A673 (cell line): ENCODE data around the gene SPPL2B. TPM values are rescaled to one million over a fixed set of nuclear protein-coding genes. Genes with fewer than 3 reads are reported as not detected.
A peak's percentile ranks its signal among the peaks of the same experiment; 100 is the strongest.

Source experiments
- BruUV-seq: library from RNA; stranded (reverse); fragments of 400-500 nt; replicated peaks from 2 replicates; lab custom pipeline; 2021; lab: Mats Ljungman, UMichigan
- CTCF ChIA-PET: fragments of 300-600 bp; sonication (Branson Sonifier 250); formaldehyde crosslinking; loops from one replicate; lab custom pipeline; 2022; ENCODE audit warnings: antibody characterized with exemption; lab: Charles Lee
- POLR2A ChIA-PET: fragments of 300-600 bp; sonication (Branson Sonifier 250); formaldehyde crosslinking; loops from one replicate; lab custom pipeline; 2022; ENCODE audit warnings: antibody characterized with exemption; ENCODE audit not compliant: low non-redundant PET; lab: Charles Lee
- DNase-seq: peaks from one replicate; pipeline ENCODE4 v3.0.0-alpha.2; 2015; ENCODE audit warnings: low spot score
- H3K27ac ChIP-seq: fragments of 200-600 bp; sonication (generic); 2 replicates; pipeline ENCODE4 v1.5.1; 2016; ENCODE audit warnings: mixed run types, low read depth, mild to moderate bottlenecking, mixed read lengths, antibody characterized with exemption, low read length; ENCODE audit not compliant: poor library complexity, severe bottlenecking
- H3K27me3 ChIP-seq: fragments of 200-600 bp; sonication (generic); replicated peaks from 2 replicates; pipeline ENCODE4 v1.6.1; 2017; ENCODE audit warnings: mixed run types, low read depth, mild to moderate bottlenecking, mixed read lengths, antibody characterized with exemption, low read length; ENCODE audit not compliant: insufficient read depth, poor library complexity
- H3K36me3 ChIP-seq: fragments of 200-600 bp; sonication (generic); 2 replicates; pipeline ENCODE4 v1.6.1; 2016; ENCODE audit warnings: mixed run types, mild to moderate bottlenecking, mixed read lengths, antibody characterized with exemption, low read length; ENCODE audit not compliant: insufficient read depth, poor library complexity, severe bottlenecking
- H3K4me1 ChIP-seq: fragments of 200-600 bp; sonication (generic); 2 replicates; pipeline ENCODE4 v1.6.1; 2017; ENCODE audit warnings: mixed run types, mild to moderate bottlenecking, mixed read lengths, antibody characterized with exemption, low read length; ENCODE audit not compliant: insufficient read depth, poor library complexity, severe bottlenecking
- H3K4me3 ChIP-seq: fragments of 200-600 bp; sonication (generic); 2 replicates; pipeline ENCODE4 v1.5.1; 2016; ENCODE audit warnings: low read depth, mixed run types, mild to moderate bottlenecking, mixed read lengths, low read length; ENCODE audit not compliant: poor library complexity, severe bottlenecking
- H3K9me3 ChIP-seq: fragments of 200-600 bp; sonication (generic); 2 replicates; pipeline ENCODE4 v1.6.1; 2016; ENCODE audit warnings: mixed run types, low read depth, mild to moderate bottlenecking, mixed read lengths, antibody characterized with exemption, low read length; ENCODE audit not compliant: poor library complexity, severe bottlenecking
- CTCF ChIP-seq: fragments of 300-800, 200-600 bp; sonication (generic); conservative IDR thresholded peaks from 2 replicates; pipeline ENCODE4 v1.5.1; 2017; ENCODE audit warnings: low read depth, mild to moderate bottlenecking, antibody characterized with exemption, low read length, moderate library complexity, mixed read lengths
- EZH2 ChIP-seq: fragments of 200-600 bp; sonication (generic); IDR thresholded peaks from 2 replicates; pipeline ENCODE4 v1.6.1; 2017; ENCODE audit warnings: borderline replicate concordance, low read depth, mild to moderate bottlenecking, mixed read lengths, antibody characterized with exemption, low read length; ENCODE audit not compliant: poor library complexity, severe bottlenecking
- intact Hi-C: fragments of 100-400 bp; cut with micrococcal nuclease; formaldehyde crosslinking; loops from one replicate; pipeline ENCODE4 v1.10.0; 2022; ENCODE audit not compliant: unreplicated experiment
- total RNA-seq: library from RNA; stranded (reverse); gene quantifications from 2 replicates; pipeline ENCODE4 v1.2.3, GENCODE V29; 2021

SPPL2B gene
- total RNA-seq, 1 experiment from 2014 or later, result 86.8 TPM

- intact Hi-C loops, result no loop called here
- TF ChIP-seq CTCF, result no peak
- TF ChIP-seq EZH2, result no peak
- H3K4me3 ChIP-seq, result no peak overlapping the region
- no TSS peak for BruUV-seq
- no peak for DNase-seq
- H3K9me3 ChIP-seq, result no peaks in the 10 kb centered on the region
- CTCF ChIA-PET, result no interaction called here
- no peaks in the 10 kb centered on the region for H3K27me3 ChIP-seq
- no peak overlapping the region for H3K27ac ChIP-seq
- POLR2A ChIA-PET, result no interaction called here
- H3K4me1 ChIP-seq, result peaks cover 7% of the 10 kb centered on the region
- peaks cover 11% of the 10 kb centered on the region for H3K36me3 ChIP-seq
These were observed 4.1 kb upstream of the SPPL2B start for GRCh38 chr19:2324220-2324948.

GRCh38 chr19:2325281-2326046 is 3.0 kb upstream of the SPPL2B start:
- Histone ChIP-seq H3K36me3 (peaks cover 11% of the 10 kb centered on the region), H3K4me3 (no peak overlapping the region), H3K27me3 (no peaks in the 10 kb centered on the region), H3K9me3 (no peaks in the 10 kb centered on the region), H3K4me1 (peaks cover 13% of the 10 kb centered on the region), H3K27ac (no peak overlapping the region)
- no peak for DNase-seq
- POLR2A ChIA-PET, result no interaction called here
- BruUV-seq, result no TSS peak
- intact Hi-C loops, result loop anchor here (5.0 kb wide), 1 partner anchor 62 kb away; no protein-coding TSS in a partner anchor
- CTCF ChIA-PET, result no interaction called here
- TF ChIP-seq CTCF (no peak), EZH2 (no peak)

- POLR2A ChIA-PET, result no interaction called here
- Histone ChIP-seq H3K27ac (peak overlapping the region; percentile 85), H3K4me3 (peak overlapping the region; percentile 99), H3K36me3 (peaks cover 11% of the 10 kb centered on the region), H3K4me1 (peaks cover 21% of the 10 kb centered on the region), H3K9me3 (no peaks in the 10 kb centered on the region), H3K27me3 (no peaks in the 10 kb centered on the region)
- DNase-seq, result no peak
- CTCF ChIA-PET, result interaction anchor here (0.5 kb wide), 1 partner anchor 136 kb away, joined by 3 read pairs; no protein-coding TSS in a partner anchor
- BruUV-seq, result no TSS peak
- TF ChIP-seq EZH2 (no peak), CTCF (no peak)
- intact Hi-C loops, result loop anchor here (5.0 kb wide), 1 partner anchor 60 kb away; no protein-coding TSS in a partner anchor
These were observed 1.7 kb upstream of the SPPL2B start for GRCh38 chr19:2326699-2327360.
